Retinal pigment epithelial cell (primary cell): Measurements from ENCODE around the gene DIP2C.

Source experiments
- DNase-seq: peaks from one replicate; pipeline ENCODE4 v3.0.0-alpha.2; 2010; ENCODE audit warnings: low read depth
- H3K4me3 ChIP-seq: 2 replicates; pipeline ENCODE4 v1.5.1; 2011; ENCODE audit warnings: mild to moderate bottlenecking, low read length, control low read depth, moderate library complexity
- CTCF ChIP-seq: conservative IDR thresholded peaks from 2 replicates; pipeline ENCODE4 v1.5.1; 2011; ENCODE audit warnings: low read depth, low read length, control low read depth, inconsistent platforms

Gene DIP2C

GRCh38 chr10:378230-378929 lies 311.1 kb downstream of the DIP2C start:
- TF ChIP-seq CTCF = no peak
- H3K4me3 ChIP-seq = no peak overlapping the region
- no peak for DNase-seq

DNA sequence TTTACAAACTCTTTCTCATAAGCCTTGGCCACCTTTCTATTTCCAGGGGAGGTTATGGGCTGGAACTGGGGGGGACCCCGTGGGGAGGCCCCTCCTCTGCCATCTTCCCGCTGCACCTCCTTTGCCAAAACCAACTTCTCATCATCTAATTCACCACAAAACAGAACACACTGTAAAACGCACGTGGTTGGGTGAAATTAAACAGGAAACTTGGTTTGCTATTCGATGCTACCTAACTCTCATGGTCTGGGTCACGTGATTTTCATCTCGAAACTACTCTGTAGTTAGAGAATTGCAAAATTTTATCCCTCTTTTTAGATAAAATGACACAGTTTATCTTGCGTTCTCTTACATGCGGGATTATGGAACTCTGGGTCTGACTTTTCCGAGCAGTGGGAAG lies 312.2 kb downstream of the DIP2C start:
- no peak overlapping the region for H3K4me3 ChIP-seq
- no peak for TF ChIP-seq CTCF
- DNase-seq = no peak

- no peak for TF ChIP-seq CTCF
- no peak for DNase-seq
- H3K4me3 ChIP-seq = no peak overlapping the region
Measured at GRCh38 chr10:375815-376505, 313.5 kb downstream of the DIP2C start.

DNA sequence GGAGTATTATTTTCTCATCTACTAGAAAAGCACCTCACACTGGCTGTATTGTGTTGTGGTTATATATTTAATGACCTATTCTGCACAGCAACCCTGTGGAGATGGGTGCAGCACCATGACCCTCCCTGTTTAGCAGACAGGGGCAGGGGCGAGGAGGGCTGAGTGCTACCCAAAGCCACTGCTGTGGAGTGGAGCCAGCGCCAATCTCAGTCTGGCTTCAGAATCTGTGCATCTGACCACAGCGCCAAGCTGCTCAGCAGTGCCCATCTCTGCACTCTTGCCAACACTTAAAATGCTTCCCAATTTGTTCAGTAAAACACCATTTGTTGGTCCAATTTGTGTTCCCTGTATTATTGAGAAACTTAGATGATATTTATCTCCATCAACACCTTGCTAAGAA lies 315.1 kb downstream of the DIP2C start:
- no peak for TF ChIP-seq CTCF
- DNase-seq = no peak
- no peak overlapping the region for H3K4me3 ChIP-seq

GRCh38 chr10:373526-374309 lies 315.8 kb downstream of the DIP2C start:
- no peak overlapping the region for H3K4me3 ChIP-seq
- no peak for TF ChIP-seq CTCF
- peak; percentile 92 for DNase-seq

DNA sequence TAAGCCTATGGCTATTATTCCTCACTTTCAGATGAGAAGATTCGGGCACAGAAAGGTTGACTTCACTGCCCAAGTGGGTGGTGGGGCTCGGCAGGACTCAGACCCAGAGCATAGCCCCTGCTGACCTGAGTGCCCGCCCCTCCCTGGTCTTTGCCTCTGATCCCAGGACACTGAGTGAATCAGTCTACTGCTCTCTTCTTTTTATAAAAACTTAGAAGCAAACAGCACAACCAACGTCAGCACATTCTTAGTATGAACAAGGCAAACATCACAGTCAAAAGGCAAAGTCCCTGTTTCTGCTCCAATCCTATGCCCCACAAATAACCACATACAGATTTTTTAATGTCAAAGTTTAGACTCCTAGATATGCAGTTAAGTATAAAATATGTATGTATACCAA lies 316.5 kb downstream of the DIP2C start:
- no peak for TF ChIP-seq CTCF
- no peak for DNase-seq
- H3K4me3 ChIP-seq = no peak overlapping the region
